Astrocyte of the cerebellum (primary cell): ENCODE measurements around the gene KCNF1.

ENCODE experiments used
- DNase-seq: peaks from one replicate; pipeline ENCODE4 v3.0.0-alpha.2; 2011; ENCODE audit warnings: low read depth
- H3K4me3 ChIP-seq: 2 replicates; pipeline ENCODE4 v1.5.1; 2011; ENCODE audit warnings: mild to moderate bottlenecking, low read depth, low read length, moderate library complexity
- in situ Hi-C: cut with HindIII; loops from 2 replicates; pipeline ENCODE4 v1.10.0; 2017; ENCODE audit warnings: low sequenced_read_pairs
- TF ChIP-seq, protein P1 (sequence below): IDR thresholded peaks from 2 replicates; pipeline ENCODE4 v1.5.1; 2012; ENCODE audit warnings: low read length, low read depth, moderate library complexity, mild to moderate bottlenecking; ENCODE audit errors: missing control alignments

Gene KCNF1

DNA sequence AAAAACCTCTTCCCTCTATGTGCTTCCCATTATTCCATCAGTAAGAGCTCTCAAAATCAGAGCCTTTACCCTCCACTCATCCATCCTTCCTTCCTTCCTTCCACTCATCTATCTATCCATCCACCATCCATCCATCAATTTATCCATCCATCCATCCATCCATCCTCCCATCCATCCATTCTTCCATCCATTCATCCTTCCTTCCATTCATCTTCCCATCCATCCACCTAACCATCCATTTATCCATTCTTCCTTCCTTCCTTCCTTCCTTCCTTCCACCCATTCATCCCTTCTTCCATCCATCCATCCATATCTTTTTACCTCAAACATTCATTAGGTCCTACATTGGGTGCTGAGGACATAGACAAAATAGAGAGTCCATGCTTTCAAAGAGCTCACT lies 19.4 kb upstream of the KCNF1 start:
- TF ChIP-seq, protein P1, sequence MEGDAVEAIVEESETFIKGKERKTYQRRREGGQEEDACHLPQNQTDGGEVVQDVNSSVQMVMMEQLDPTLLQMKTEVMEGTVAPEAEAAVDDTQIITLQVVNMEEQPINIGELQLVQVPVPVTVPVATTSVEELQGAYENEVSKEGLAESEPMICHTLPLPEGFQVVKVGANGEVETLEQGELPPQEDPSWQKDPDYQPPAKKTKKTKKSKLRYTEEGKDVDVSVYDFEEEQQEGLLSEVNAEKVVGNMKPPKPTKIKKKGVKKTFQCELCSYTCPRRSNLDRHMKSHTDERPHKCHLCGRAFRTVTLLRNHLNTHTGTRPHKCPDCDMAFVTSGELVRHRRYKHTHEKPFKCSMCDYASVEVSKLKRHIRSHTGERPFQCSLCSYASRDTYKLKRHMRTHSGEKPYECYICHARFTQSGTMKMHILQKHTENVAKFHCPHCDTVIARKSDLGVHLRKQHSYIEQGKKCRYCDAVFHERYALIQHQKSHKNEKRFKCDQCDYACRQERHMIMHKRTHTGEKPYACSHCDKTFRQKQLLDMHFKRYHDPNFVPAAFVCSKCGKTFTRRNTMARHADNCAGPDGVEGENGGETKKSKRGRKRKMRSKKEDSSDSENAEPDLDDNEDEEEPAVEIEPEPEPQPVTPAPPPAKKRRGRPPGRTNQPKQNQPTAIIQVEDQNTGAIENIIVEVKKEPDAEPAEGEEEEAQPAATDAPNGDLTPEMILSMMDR = no peak
- in situ Hi-C loops = no loop called here
- no peak for DNase-seq
- no peak overlapping the region for H3K4me3 ChIP-seq

DNA sequence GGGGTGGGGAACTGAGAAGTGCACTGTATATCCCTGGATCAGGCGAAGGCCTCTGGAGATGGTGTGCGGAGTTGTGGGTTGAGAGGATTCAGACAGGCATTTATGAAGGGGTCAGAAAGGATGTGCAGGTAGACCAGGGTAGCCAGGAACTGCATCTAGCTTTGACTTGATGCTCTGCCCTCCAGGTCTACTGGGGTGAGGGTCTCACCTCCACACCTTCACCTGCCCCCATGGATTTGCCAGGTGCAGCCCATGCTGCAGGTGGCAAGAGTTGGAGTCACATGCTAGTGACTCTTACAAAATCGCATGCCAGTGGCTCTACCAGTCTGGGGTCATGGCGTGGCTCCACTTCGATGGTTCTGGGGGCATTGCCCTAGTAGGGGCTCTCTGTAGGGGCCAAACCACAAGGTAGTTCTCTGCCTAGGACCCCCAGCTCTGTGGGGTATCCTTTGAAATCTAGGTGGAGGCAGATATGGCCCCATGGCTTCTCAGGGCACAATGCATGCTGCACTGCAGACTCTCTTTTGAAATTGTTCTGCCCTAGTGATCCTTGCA lies 18.9 kb upstream of the KCNF1 start:
- no peak overlapping the region for H3K4me3 ChIP-seq
- DNase-seq = no peak
- TF ChIP-seq, protein P1 = no peak
- in situ Hi-C loops = no loop called here

DNA sequence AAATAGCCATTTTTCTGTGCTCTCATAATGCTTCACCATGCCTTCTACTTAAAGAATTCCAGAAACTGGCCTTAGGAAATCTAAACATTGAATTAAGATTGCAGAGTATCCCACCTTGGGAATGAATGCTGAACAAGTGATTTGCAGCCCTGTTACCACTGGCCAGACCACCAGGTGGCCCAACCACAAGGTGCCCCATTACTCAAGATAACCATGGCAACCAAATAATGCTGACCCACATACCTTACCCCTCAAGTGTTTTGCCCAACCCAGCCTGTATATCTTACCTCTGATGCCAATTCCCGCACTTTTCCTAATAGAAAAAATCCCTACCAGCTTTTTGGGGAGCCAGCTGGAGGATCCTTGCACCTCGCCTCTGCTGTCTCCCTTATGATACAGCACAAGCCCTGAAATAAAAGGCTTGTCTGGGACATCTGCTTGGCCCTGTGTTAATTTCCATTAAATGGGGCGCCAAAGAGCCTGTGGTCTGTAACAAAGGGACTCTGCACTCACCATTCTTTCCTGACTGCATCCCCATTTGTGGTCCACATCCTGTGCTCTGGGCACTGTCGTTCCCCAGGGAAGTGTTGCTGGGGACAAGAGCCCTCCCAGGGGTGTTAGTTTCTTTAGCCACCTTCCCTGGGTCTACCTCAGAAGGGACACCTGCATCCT lies 17.3 kb upstream of the KCNF1 start:
- in situ Hi-C loops = no loop called here
- DNase-seq = no peak
- TF ChIP-seq, protein P1 = no peak
- no peak overlapping the region for H3K4me3 ChIP-seq

DNA sequence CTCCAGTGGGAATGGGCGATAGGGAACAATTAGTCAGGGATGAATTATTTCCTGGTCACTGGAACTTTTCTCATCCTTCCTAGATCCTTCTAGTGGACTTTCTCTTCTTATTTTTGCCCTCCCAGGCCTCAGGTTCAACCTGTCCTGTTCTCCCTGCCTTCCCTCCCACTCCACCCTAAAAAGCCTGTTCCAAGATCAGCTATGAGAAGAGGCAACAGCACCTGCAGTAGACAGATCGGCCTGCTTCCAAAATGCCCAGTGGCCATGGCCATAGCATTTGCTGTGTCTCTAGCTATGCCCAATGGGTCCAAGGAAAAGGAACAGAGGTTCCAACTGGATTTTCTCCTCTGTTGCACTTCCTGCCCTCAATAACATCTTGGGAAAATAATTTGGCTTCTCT lies 16.5 kb upstream of the KCNF1 start:
- in situ Hi-C loops = no loop called here
- TF ChIP-seq, protein P1 = no peak
- no peak overlapping the region for H3K4me3 ChIP-seq
- no peak for DNase-seq

DNA sequence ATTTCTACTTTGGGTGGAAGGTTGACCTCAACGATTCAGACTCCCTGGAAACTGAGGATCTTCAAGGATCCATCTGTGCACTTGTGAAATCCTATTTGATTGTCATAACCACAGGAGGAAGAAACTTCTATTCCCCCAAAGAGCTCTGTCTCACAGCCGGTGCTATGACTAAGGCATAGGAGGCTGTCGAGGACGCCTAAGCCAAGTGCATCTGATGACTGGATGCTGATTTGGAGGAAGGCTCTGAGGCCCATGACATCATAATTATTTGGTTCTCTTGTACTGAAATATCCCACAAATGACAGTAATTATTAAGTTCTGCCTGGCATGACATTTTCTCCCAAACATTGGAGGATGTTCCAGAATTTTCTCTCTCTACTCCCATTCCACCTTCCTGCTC lies 13.8 kb upstream of the KCNF1 start:
- no peak for DNase-seq

DNA sequence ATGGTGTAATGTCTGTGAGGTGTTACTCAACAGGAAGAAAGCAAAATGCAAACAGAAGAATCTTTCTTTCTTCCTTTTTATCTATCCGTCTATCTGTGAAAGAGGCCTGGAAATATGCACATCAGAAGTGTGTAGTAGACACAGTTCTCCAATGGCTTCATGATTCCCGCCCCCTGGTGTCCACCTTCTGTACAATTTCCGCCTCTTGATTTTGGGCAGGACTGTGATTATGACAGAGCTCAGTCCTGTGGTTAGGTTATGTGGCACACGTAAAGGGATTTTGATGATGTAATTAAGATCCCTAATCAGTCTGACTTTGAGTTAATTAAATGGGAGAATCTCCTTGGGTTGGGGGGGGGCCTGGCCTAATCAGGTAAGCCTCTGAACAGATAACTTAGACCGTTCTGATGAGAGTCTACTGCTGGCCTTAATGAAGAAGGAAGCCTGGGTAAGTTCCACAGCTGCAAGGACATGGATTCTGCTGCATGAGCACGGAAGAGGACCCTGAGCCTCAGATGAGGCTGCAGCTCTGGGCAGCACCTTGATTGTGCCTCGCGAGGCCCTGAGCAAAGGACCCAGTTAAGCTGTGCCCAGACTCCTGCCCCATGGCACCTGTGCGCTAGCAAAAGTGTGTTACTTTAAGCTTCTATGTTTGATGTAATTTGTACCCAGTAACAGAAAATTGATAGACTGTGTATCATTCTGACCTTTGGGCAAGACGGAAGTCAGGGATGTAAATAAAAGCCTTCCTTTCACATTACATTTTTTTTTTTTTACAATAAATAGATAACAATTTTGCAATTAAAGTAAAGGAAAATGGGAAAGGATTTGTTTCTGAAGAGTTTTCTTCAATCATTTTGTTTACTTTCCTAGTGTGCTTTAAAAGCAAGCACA lies 11.3 kb upstream of the KCNF1 start:
- no peak overlapping the region for H3K4me3 ChIP-seq
- no peak for DNase-seq
- TF ChIP-seq, protein P1 = peak; percentile 37
- in situ Hi-C loops = loop anchor here (5.0 kb wide), 1 partner anchor 63 kb away; no protein-coding TSS in a partner anchor

More for the DNA sequence above, 13.8 kb upstream of the KCNF1 start:
- TF ChIP-seq, protein P1 = no peak
- in situ Hi-C loops = no loop called here
- no peak overlapping the region for H3K4me3 ChIP-seq
